Activated CD8-positive, alpha-beta memory T cell treated with anti-CD3 and anti-CD28 coated beads for 4 hours (primary cell): ENCODE results near the gene SLC66A2.
"Not testable (repeated sequence)": the region's sequence is repeated elsewhere in the genome, so short reads cannot be mapped to it uniquely, and the experiment has no call there.

Experiments used
- DNase-seq, 2 donors: peaks; one replicate each; pipeline ENCODE4 v3.0.0-alpha.2; 2020; ENCODE audit warnings: low read depth in 2 of 2

Gene SLC66A2

GRCh38 chr18:79867666-79868065 is 83.8 kb downstream of the SLC66A2 start:
- DNase-seq: no peak

- DNase-seq: no peak
Observed at GRCh38 chr18:79866889-79867574, 84.4 kb downstream of the SLC66A2 start.

GRCh38 chr18:79865951-79866350 is 85.5 kb downstream of the SLC66A2 start:
- not testable (repeated sequence) for DNase-seq

- DNase-seq: not testable (repeated sequence)
Observed at GRCh38 chr18:79864955-79865354, 86.5 kb downstream of the SLC66A2 start.

- DNase-seq: no peak
Observed at GRCh38 chr18:79864006-79864725, 87.3 kb downstream of the SLC66A2 start.

- no peak for DNase-seq
Observed at GRCh38 chr18:79863161-79864005, 88.1 kb downstream of the SLC66A2 start.

- no peak for DNase-seq
Observed at GRCh38 chr18:79862562-79862961, 88.9 kb downstream of the SLC66A2 start.

GRCh38 chr18:79861687-79862086 is 89.8 kb downstream of the SLC66A2 start:
- no peak for DNase-seq

GRCh38 chr18:79859314-79859713 is 92.1 kb downstream of the SLC66A2 start:
- no peak for DNase-seq

GRCh38 chr18:79857082-79857671 is 94.3 kb downstream of the SLC66A2 start:
- DNase-seq: no peak

- DNase-seq: no peak
Observed at GRCh38 chr18:79856119-79857007, 95.1 kb downstream of the SLC66A2 start.

- DNase-seq: no peak
Observed at GRCh38 chr18:79855147-79855933, 96.1 kb downstream of the SLC66A2 start.

- DNase-seq: no peak
Observed at GRCh38 chr18:79853993-79854364, 97.5 kb downstream of the SLC66A2 start.

GRCh38 chr18:79853303-79853992 is 98.0 kb downstream of the SLC66A2 start:
- no peak for DNase-seq

- DNase-seq: no peak
Observed at GRCh38 chr18:79852561-79853302, 98.7 kb downstream of the SLC66A2 start.
